CD4-positive, CD25-positive, alpha-beta regulatory T cell (primary cell): ENCODE measurements around the gene H2AZ1. TPM values are rescaled to one million over a fixed set of nuclear protein-coding genes. Genes with fewer than 3 reads are reported as not detected.

Source experiments
- ATAC-seq, 2 donors: fragments of 150-1000 bp; cut with Tn5 transposase; one replicate each; pipeline ENCODE4 v1.10.0; 2021; ENCODE audit warnings: low read depth in 2 of 2, moderate number of reproducible peaks in 2 of 2, moderate library complexity in 1 of 2
- DNase-seq, 3 donors: peaks; one replicate each; pipeline versions ENCODE4 v3.0.0 to v3.0.0-alpha.2; 2012 to 2022; ENCODE audit warnings: mixed read lengths in 1 of 3
- H3K27ac ChIP-seq: one replicate; pipeline ENCODE4 v1.7.0; 2013; ENCODE audit warnings: mild to moderate bottlenecking, low read length; ENCODE audit not compliant: insufficient read depth, poor library complexity, severe bottlenecking
- H3K27me3 ChIP-seq: one replicate; pipeline ENCODE4 v1.7.0; 2013; ENCODE audit warnings: low read length; ENCODE audit not compliant: control insufficient read depth, insufficient read depth
- H3K36me3 ChIP-seq: one replicate; pipeline ENCODE4 v1.7.0; 2013; ENCODE audit warnings: mild to moderate bottlenecking, low read length, moderate library complexity; ENCODE audit not compliant: control insufficient read depth, insufficient read depth
- H3K4me1 ChIP-seq: 2 replicates; pipeline ENCODE4 v1.7.0; 2013; ENCODE audit warnings: mild to moderate bottlenecking, low read length; ENCODE audit not compliant: insufficient read depth, control insufficient read depth, poor library complexity, severe bottlenecking
- H3K4me3 ChIP-seq: one replicate; pipeline ENCODE4 v1.7.0; 2013; ENCODE audit warnings: low read depth, mild to moderate bottlenecking, low read length, moderate library complexity
- H3K9me3 ChIP-seq, 2 experiments: 1 replicate in 1 of 2; 2 replicates in 1 of 2; pipeline ENCODE4 v1.7.0; 2013; ENCODE audit warnings: low read length in 2 of 2, mild to moderate bottlenecking in 1 of 2, moderate library complexity in 1 of 2; ENCODE audit not compliant: control insufficient read depth in 2 of 2
- H3K27ac Mint-ChIP-seq, 3 donors: one replicate each; pipeline ENCODE4 v1.8.0; 2020 to 2022; ENCODE audit warnings: mild to moderate bottlenecking in 3 of 3, mixed read lengths in 3 of 3, moderate library complexity in 2 of 3
- H3K27me3 Mint-ChIP-seq: one replicate; pipeline ENCODE4 v1.8.0; 2022; ENCODE audit warnings: mild to moderate bottlenecking, mixed read lengths
- H3K36me3 Mint-ChIP-seq: one replicate; pipeline ENCODE4 v1.8.0; 2020; ENCODE audit warnings: mixed read lengths
- H3K4me1 Mint-ChIP-seq, 4 donors: one replicate each; pipeline ENCODE4 v1.8.0; 2020 to 2022; ENCODE audit warnings: mixed read lengths in 4 of 4, mild to moderate bottlenecking in 1 of 4
- H3K4me3 Mint-ChIP-seq, 4 donors: one replicate each; pipeline ENCODE4 v1.8.0; 2020 to 2022; ENCODE audit warnings: mild to moderate bottlenecking in 4 of 4, mixed read lengths in 4 of 4, moderate library complexity in 3 of 4
- H3K9me3 Mint-ChIP-seq, 7 donors: one replicate each; pipeline ENCODE4 v1.8.0; 2020 to 2022; ENCODE audit warnings: mixed read lengths in 7 of 7, mild to moderate bottlenecking in 3 of 7, moderate library complexity in 2 of 7
- polyA plus RNA-seq, 4 donors: library from polyadenylated mRNA; unstranded; fragments of 300-500 nt; fragmentation: Illumina TruSeq; gene quantifications; one replicate each; pipeline ENCODE4 v1.2.3, GENCODE V29; 2021
- total RNA-seq: library from RNA; stranded (reverse); gene quantifications from one replicate; pipeline ENCODE4 v1.2.3, GENCODE V29; 2022

The H2AZ1 gene
- total and polyA plus RNA-seq, 5 donors from 2014 or later = 143 to 637 (median 497) TPM

DNA sequence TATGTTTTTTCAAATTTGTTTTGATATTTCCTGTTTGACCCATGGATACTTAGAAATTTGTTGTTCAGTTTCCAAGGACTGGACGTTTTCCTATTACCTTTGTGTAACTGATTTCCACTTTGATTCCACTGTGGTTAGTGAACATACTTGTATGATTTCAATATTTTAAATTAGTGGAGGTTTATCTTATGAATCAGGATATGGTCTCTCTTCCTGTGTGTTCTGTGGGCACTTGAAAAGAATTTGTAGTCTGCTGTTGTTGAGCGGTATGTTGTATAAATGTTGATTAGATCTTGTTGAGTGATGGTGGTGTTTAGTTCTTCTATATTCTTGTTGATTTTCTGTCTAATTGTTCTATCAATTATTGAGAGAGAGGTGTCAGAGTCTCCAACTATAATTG, 34.6 kb downstream of the H2AZ1 start:
- peaks cover 15 to 35% (median 26%) of the 10 kb centered on the region in 4 donors for H3K4me1 Mint-ChIP-seq
- H3K4me1 ChIP-seq = peaks cover 6% of the 10 kb centered on the region
- peaks cover 0 to 8% (median 0%) of the 10 kb centered on the region in 7 donors for H3K9me3 Mint-ChIP-seq
- H3K4me3 Mint-ChIP-seq = no peak overlapping the region
- H3K36me3 ChIP-seq = peaks cover 39% of the 10 kb centered on the region
- DNase-seq (no peak), ATAC-seq (no peak)
- peaks cover 58% of the 10 kb centered on the region for H3K36me3 Mint-ChIP-seq
- H3K27ac Mint-ChIP-seq = peak overlapping the region in 2 of 3 donors; percentile 3 to 70
- H3K27me3 ChIP-seq = no peaks in the 10 kb centered on the region
- no peak overlapping the region for H3K4me3 ChIP-seq
- H3K9me3 ChIP-seq = peaks cover 3 to 15% of the 10 kb centered on the region in 2 experiments
- peak overlapping the region; percentile 21 for H3K27ac ChIP-seq
- no peaks in the 10 kb centered on the region for H3K27me3 Mint-ChIP-seq

Other genes with a start within 250 kb of the H2AZ1 start
- 29.8 TPM for gene DAPP1, start 133.4 kb downstream of the H2AZ1 start, total RNA-seq
- 10 to 100 TPM; 25.0 to 42.8 (median 31.7) TPM for gene DAPP1, start 133.4 kb downstream of the H2AZ1 start, polyA plus RNA-seq
- 17.0 TPM for gene LAMTOR3, start 55.8 kb downstream of the H2AZ1 start, total RNA-seq
- 10 to 100 TPM; 32.5 to 41.5 (median 34.1) TPM for gene LAMTOR3, start 55.8 kb downstream of the H2AZ1 start, polyA plus RNA-seq
- 66.1 TPM for gene DNAJB14, start 3.7 kb downstream of the H2AZ1 start, total RNA-seq
- gene DNAJB14, start 3.7 kb downstream of the H2AZ1 start, polyA plus RNA-seq = 10 to 100 TPM; 50.3 to 58.4 (median 53.0) TPM
- not detected for gene DDIT4L, start 240.2 kb upstream of the H2AZ1 start, total RNA-seq
- gene DDIT4L, start 240.2 kb upstream of the H2AZ1 start, polyA plus RNA-seq = not detected